ENCODE data around the gene CFAP46.

GRCh38 chr10:132984008-132984295 lies 41.6 kb upstream of the CFAP46 start:
- TF ChIP-seq ZBTB33 (IDR thresholded peaks at IDR 0.05) (no peak), MAX (IDR thresholded peaks at IDR 0.05) (no peak), FOXA2 (IDR thresholded peaks at IDR 0.05) (no peak), HNF4A (conservative IDR thresholded peaks at IDR 0.05) (no peak), SP1 (IDR thresholded peaks at IDR 0.05) (no peak), ATF3 (IDR thresholded peaks at IDR 0.05) (no peak)
- TF ChIP-seq, protein P1, sequence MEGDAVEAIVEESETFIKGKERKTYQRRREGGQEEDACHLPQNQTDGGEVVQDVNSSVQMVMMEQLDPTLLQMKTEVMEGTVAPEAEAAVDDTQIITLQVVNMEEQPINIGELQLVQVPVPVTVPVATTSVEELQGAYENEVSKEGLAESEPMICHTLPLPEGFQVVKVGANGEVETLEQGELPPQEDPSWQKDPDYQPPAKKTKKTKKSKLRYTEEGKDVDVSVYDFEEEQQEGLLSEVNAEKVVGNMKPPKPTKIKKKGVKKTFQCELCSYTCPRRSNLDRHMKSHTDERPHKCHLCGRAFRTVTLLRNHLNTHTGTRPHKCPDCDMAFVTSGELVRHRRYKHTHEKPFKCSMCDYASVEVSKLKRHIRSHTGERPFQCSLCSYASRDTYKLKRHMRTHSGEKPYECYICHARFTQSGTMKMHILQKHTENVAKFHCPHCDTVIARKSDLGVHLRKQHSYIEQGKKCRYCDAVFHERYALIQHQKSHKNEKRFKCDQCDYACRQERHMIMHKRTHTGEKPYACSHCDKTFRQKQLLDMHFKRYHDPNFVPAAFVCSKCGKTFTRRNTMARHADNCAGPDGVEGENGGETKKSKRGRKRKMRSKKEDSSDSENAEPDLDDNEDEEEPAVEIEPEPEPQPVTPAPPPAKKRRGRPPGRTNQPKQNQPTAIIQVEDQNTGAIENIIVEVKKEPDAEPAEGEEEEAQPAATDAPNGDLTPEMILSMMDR (IDR thresholded peaks at IDR 0.05; ENCODE audit: low read depth, low read length, missing input control) = no peak
- TF ChIP-seq, protein P2, sequence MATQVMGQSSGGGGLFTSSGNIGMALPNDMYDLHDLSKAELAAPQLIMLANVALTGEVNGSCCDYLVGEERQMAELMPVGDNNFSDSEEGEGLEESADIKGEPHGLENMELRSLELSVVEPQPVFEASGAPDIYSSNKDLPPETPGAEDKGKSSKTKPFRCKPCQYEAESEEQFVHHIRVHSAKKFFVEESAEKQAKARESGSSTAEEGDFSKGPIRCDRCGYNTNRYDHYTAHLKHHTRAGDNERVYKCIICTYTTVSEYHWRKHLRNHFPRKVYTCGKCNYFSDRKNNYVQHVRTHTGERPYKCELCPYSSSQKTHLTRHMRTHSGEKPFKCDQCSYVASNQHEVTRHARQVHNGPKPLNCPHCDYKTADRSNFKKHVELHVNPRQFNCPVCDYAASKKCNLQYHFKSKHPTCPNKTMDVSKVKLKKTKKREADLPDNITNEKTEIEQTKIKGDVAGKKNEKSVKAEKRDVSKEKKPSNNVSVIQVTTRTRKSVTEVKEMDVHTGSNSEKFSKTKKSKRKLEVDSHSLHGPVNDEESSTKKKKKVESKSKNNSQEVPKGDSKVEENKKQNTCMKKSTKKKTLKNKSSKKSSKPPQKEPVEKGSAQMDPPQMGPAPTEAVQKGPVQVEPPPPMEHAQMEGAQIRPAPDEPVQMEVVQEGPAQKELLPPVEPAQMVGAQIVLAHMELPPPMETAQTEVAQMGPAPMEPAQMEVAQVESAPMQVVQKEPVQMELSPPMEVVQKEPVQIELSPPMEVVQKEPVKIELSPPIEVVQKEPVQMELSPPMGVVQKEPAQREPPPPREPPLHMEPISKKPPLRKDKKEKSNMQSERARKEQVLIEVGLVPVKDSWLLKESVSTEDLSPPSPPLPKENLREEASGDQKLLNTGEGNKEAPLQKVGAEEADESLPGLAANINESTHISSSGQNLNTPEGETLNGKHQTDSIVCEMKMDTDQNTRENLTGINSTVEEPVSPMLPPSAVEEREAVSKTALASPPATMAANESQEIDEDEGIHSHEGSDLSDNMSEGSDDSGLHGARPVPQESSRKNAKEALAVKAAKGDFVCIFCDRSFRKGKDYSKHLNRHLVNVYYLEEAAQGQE (IDR thresholded peaks at IDR 0.05) = no peak

Measured in liver (tissue), 3 donors.